HEK293 (cell line): ENCODE results near the gene SAP130.

Experiments used
- CTCF ChIA-PET: fragments of 350-600 bp; formaldehyde crosslinking; extraction: SDS; loops from one replicate; lab custom pipeline; 2021; ENCODE audit warnings: antibody characterized with exemption; lab: Yijun Ruan, JAX
- POLR2A ChIA-PET: fragments of 300-600 bp; formaldehyde crosslinking; extraction: SDS; loops from one replicate; lab custom pipeline; 2020; ENCODE audit warnings: antibody characterized with exemption, inconsistent platforms; lab: Yijun Ruan, JAX
- H3K27ac ChIP-seq: fragments of 200-500 bp; sonication (Bioruptor generic); 2 replicates; pipeline ENCODE4 v1.5.1; 2014; ENCODE audit warnings: low read depth, low read length, control low read depth, inconsistent platforms; ENCODE audit errors: extremely low read depth
- H3K36me3 ChIP-seq, 2 experiments: fragments of 200-500 bp in 1 of 2; sonication (Bioruptor generic) in 1 of 2; 1 replicate in 1 of 2; 2 replicates in 1 of 2; pipeline ENCODE4 v1.5.1; 2014 to 2017; ENCODE audit warnings: inconsistent platforms in 2 of 2, low read length in 2 of 2; ENCODE audit not compliant: control insufficient read depth in 2 of 2, insufficient read depth in 1 of 2
- H3K4me1 ChIP-seq: fragments of 200-500 bp; sonication (Bioruptor generic); 2 replicates; pipeline ENCODE4 v1.5.1; 2014; ENCODE audit warnings: mild to moderate bottlenecking, low read length, inconsistent platforms; ENCODE audit not compliant: control insufficient read depth, insufficient read depth
- H3K4me3 ChIP-seq: 2 replicates; pipeline ENCODE4 v1.5.1; 2011; ENCODE audit warnings: low read depth, mild to moderate bottlenecking, control low read depth, low read length, moderate library complexity
- H3K9me3 ChIP-seq: fragments of 200-500 bp; sonication (Bioruptor generic); 2 replicates; pipeline ENCODE4 v1.5.1; 2014; ENCODE audit warnings: low read depth, low read length, inconsistent platforms; ENCODE audit not compliant: control insufficient read depth, insufficient read depth
- AEBP2 ChIP-seq: fragments of 450-650 bp; formaldehyde crosslinking; IDR thresholded peaks from 2 replicates; pipeline ENCODE4 v1.5.1; 2016; ENCODE audit warnings: missing biosample characterization, missing genetic modification characterization, borderline replicate concordance
- GLI2 ChIP-seq: fragments of 450-650 bp; formaldehyde crosslinking; IDR thresholded peaks from 2 replicates; pipeline ENCODE4; 2017; ENCODE audit warnings: missing biosample characterization, missing genetic modification characterization, low read depth, borderline replicate concordance
- IKZF3 ChIP-seq: fragments of 450-650 bp; IDR thresholded peaks from 2 replicates; pipeline ENCODE4 v1.5.0; 2018; ENCODE audit warnings: missing biosample characterization, mild to moderate bottlenecking, missing genetic modification characterization, moderate library complexity
- TSHZ1 ChIP-seq: fragments of 450-650 bp; formaldehyde crosslinking; IDR thresholded peaks from 2 replicates; pipeline ENCODE4 v1.5.1; 2016; ENCODE audit warnings: missing biosample characterization, missing genetic modification characterization, borderline replicate concordance
- ZBTB21 ChIP-seq: fragments of 450-650 bp; formaldehyde crosslinking; IDR thresholded peaks from 2 replicates; pipeline ENCODE4 v1.5.1; 2017; ENCODE audit warnings: missing biosample characterization, missing genetic modification characterization
- ZBTB26 ChIP-seq: fragments of 450-650 bp; formaldehyde crosslinking; optimal IDR thresholded peaks from 2 replicates; pipeline ENCODE3; 2016; ENCODE audit warnings: missing biosample characterization, mild to moderate bottlenecking, missing genetic modification characterization
- ZFP41 ChIP-seq: fragments of 450-650 bp; formaldehyde crosslinking; IDR thresholded peaks from 2 replicates; pipeline ENCODE4 v1.5.1; 2016; ENCODE audit warnings: missing biosample characterization, missing genetic modification characterization, borderline replicate concordance
- ZNF202 ChIP-seq: fragments of 450-650 bp; formaldehyde crosslinking; IDR thresholded peaks from 2 replicates; pipeline ENCODE4 v1.5.1; 2016; ENCODE audit warnings: missing biosample characterization, missing genetic modification characterization, borderline replicate concordance
- ZNF214 ChIP-seq: fragments of 450-650 bp; formaldehyde crosslinking; IDR thresholded peaks from 2 replicates; pipeline ENCODE4 v1.5.1; 2017; ENCODE audit warnings: missing biosample characterization, mild to moderate bottlenecking, missing genetic modification characterization, borderline replicate concordance
- ZNF221 ChIP-seq: fragments of 450-650 bp; formaldehyde crosslinking; IDR thresholded peaks from 2 replicates; pipeline ENCODE4 v1.5.1; 2017; ENCODE audit warnings: missing biosample characterization, missing genetic modification characterization, borderline replicate concordance
- ZNF266 ChIP-seq: fragments of 450-650 bp; formaldehyde crosslinking; IDR thresholded peaks from 2 replicates; pipeline ENCODE4 v1.5.1; 2016; ENCODE audit warnings: missing biosample characterization, missing genetic modification characterization, low read depth
- ZNF274 ChIP-seq, 2 experiments: fragments of 200-500 bp in 1 of 2; fragments of 450-650 bp in 1 of 2; sonication (Bioruptor generic) in 1 of 2; formaldehyde crosslinking in 1 of 2; IDR thresholded peaks; 2 replicates each; pipeline versions ENCODE4 v1.5.1 to v1.6.1; 2014 to 2016; ENCODE audit warnings: borderline replicate concordance in 1 of 2, inconsistent platforms in 1 of 2, low read length in 1 of 2, missing biosample characterization in 1 of 2, missing genetic modification characterization in 1 of 2
- ZNF513 ChIP-seq: fragments of 450-650 bp; IDR thresholded peaks from 2 replicates; pipeline ENCODE4 v1.5.1; 2018; ENCODE audit warnings: missing biosample characterization, missing genetic modification characterization
- ZNF521 ChIP-seq: fragments of 450-650 bp; formaldehyde crosslinking; IDR thresholded peaks from 2 replicates; pipeline ENCODE4 v1.5.1; 2017; ENCODE audit warnings: missing biosample characterization, mild to moderate bottlenecking, missing genetic modification characterization
- ZNF645 ChIP-seq: fragments of 450-650 bp; formaldehyde crosslinking; IDR thresholded peaks from 2 replicates; pipeline ENCODE4; 2016; ENCODE audit warnings: missing biosample characterization, missing genetic modification characterization
- ZNF777 ChIP-seq: fragments of 450-650 bp; formaldehyde crosslinking; IDR thresholded peaks from 2 replicates; pipeline ENCODE4 v1.5.1; 2017; ENCODE audit warnings: missing biosample characterization, missing genetic modification characterization, borderline replicate concordance
- ZNF791 ChIP-seq: fragments of 450-650 bp; formaldehyde crosslinking; IDR thresholded peaks from 2 replicates; pipeline ENCODE4 v1.5.1; 2016; ENCODE audit warnings: missing biosample characterization, missing genetic modification characterization

Gene SAP130

GRCh38 chr2:128062571-128062970 lies 34.7 kb upstream of the SAP130 start (continued):
- no peak for TF ChIP-seq ZNF266
- TF ChIP-seq ZNF521 = no peak
- no peak for TF ChIP-seq ZNF645
- TF ChIP-seq, all 188 proteins: peak for 0

GRCh38 chr2:128058114-128058513 lies 30.3 kb upstream of the SAP130 start:
- Histone ChIP-seq H3K9me3 (no peaks in the 10 kb centered on the region), H3K4me1 (no peaks in the 10 kb centered on the region), H3K27ac (no peak overlapping the region), H3K36me3 (no peaks in the 10 kb centered on the region), H3K4me3 (no peak overlapping the region)
- POLR2A ChIA-PET = no interaction called here
- CTCF ChIA-PET = interaction anchor here (0.6 kb wide), 1 partner anchor 1828 kb away, joined by 3 read pairs; no protein-coding TSS in a partner anchor
- TF ChIP-seq ZNF221 (no peak), AEBP2 (tag by site-specific recombination) (no peak), TSHZ1 (tag by site-specific recombination) (no peak), ZNF202 (no peak), ZNF214 (tag by site-specific recombination) (no peak), ZNF274 (IDR thresholded peaks at IDR 0.05; ENCODE audit: low read length) (no peak), ZNF274 (tag by site-specific recombination; IDR thresholded peaks at IDR 0.05; ENCODE audit: borderline replicate concordance) (no peak), ZNF791 (no peak), IKZF3 (tag by site-specific recombination) (no peak), ZNF513 (tag by site-specific recombination) (no peak), ZNF777 (tag by site-specific recombination) (no peak), ZBTB21 (tag by site-specific recombination) (no peak), ZBTB26 (no peak), ZFP41 (tag by site-specific recombination) (no peak), GLI2 (tag by site-specific recombination) (no peak)
